Anterior cingulate cortex (tissue), 58 donors: Measurements from ENCODE around the gene MBNL2.

Experiments used
- DNase-seq, 58 donors: peaks; one replicate each; lab custom pipeline; 2025; lab: John Stamatoyannopoulos, UW

MBNL2 gene

GRCh38 chr13:97431171-97431764, 209.1 kb downstream of the MBNL2 start:
- DNase-seq = no peak

DNA sequence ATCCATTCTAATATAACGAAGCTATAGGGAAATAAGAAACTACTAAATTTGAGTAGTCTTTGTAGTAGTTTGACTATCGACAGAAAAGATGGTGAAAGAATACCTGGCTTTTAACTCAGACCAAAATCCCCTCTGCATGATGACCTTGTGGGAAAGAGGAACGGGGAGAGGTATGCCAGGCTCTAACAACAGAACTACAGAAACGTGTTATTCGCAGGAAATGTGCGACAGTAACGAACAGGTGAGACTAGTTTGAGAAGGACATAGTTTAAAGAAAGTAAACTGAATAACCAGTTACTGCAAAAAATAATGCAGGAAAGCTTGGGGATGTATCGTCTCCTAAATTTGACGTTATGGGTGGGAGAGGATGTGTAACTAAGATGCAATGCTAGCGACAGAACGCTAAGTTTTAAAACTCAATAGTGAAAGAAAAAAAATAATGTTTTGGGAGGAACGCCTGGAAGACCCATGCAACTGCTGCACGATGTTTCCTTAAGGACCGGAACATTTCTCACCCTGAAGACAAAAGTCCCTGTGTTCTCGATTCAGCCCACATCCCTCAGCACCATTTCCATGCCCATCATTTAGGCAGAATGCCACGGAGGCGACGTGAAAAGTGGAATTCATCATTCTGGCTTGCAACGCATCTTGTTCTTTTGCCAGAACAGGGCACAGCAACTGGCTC, 210.2 kb downstream of the MBNL2 start:
- no peak for DNase-seq

- DNase-seq = peak; percentile 99 to 100 (median 100)
Measured at GRCh38 chr13:97432917-97433726, 211.0 kb downstream of the MBNL2 start.

- peak; percentile 43 to 96 (median 86) for DNase-seq
Measured at GRCh38 chr13:97433727-97434396, 211.7 kb downstream of the MBNL2 start, which contains the start of gene RAP2A. TSS of gene RAP2A (plus strand) at chr13:97434169. CDS start at chr13:97434471, 302 bp downstream.

- peak in 45 of 58 donors; percentile 2 to 71 (median 43) for DNase-seq
Measured at GRCh38 chr13:97434397-97435201, 212.5 kb downstream of the MBNL2 start.

DNA sequence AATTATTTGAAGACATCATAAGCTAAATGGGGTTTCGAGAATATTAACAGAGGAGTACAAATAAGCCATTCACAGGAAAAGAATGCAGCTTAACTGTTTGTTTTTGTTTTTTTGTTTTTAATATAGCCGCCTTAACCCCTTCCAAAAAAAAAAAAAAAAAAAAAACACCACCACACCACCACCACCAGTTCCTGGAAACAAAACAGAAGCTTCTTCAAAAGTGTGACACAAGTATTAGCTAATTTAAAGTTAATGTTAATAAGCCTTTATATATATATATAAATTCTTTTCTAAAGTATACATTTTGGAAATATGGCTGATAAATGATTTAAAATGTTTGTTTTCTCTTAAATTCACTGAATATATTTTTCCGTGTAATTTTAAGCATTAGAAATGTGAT, 213.2 kb downstream of the MBNL2 start:
- no peak for DNase-seq

GRCh38 chr13:97435794-97436193, 213.7 kb downstream of the MBNL2 start:
- DNase-seq = no peak

- DNase-seq = no peak
Measured at GRCh38 chr13:97436845-97437244, 214.7 kb downstream of the MBNL2 start.

- DNase-seq = no peak
Measured at GRCh38 chr13:97437729-97438128, 215.6 kb downstream of the MBNL2 start.

- no peak for DNase-seq
Measured at GRCh38 chr13:97438856-97439595, 216.9 kb downstream of the MBNL2 start.

GRCh38 chr13:97440598-97441170, 218.6 kb downstream of the MBNL2 start:
- no peak for DNase-seq

- no peak for DNase-seq
Measured at GRCh38 chr13:97441368-97441767, 219.2 kb downstream of the MBNL2 start.
